K562 (cell line): ENCODE measurements around the gene FES. TPM values are rescaled to one million over a fixed set of nuclear protein-coding genes. Genes with fewer than 3 reads are reported as not detected.

Source experiments
- AFF1 ChIP-seq, 2 experiments: fragments of 450-650 bp; IDR thresholded peaks; 2 replicates each; pipeline ENCODE4 v1.6.1; 2018; ENCODE audit warnings: mild to moderate bottlenecking in 2 of 2, low read depth in 1 of 2; ENCODE audit not compliant: partially characterized antibody in 2 of 2
- ASH1L ChIP-seq: fragments of 450-650 bp; IDR thresholded peaks from 2 replicates; pipeline ENCODE4 v1.6.1; 2018; ENCODE audit warnings: borderline replicate concordance, mild to moderate bottlenecking, low read depth; ENCODE audit not compliant: partially characterized antibody
- ELK1 ChIP-seq: sonication (generic); formaldehyde crosslinking; IDR thresholded peaks from 2 replicates; pipeline ENCODE4 v1.8.1; 2022; ENCODE audit warnings: missing genetic modification reagents
- FOXJ3 ChIP-seq: sonication (generic); formaldehyde crosslinking; IDR thresholded peaks from 2 replicates; pipeline ENCODE4 v1.4.0; 2020; ENCODE audit warnings: mild to moderate bottlenecking, missing genetic modification reagents
- HINFP ChIP-seq: fragments of 450-650 bp; conservative IDR thresholded peaks from 2 replicates; pipeline ENCODE4 v1.6.1; 2016; ENCODE audit warnings: missing genetic modification characterization, low read depth, mild to moderate bottlenecking, control low read depth, missing compliant biosample characterization
- KAT2B ChIP-seq: IDR thresholded peaks from one replicate; pipeline ENCODE4 v1.6.1; 2012; ENCODE audit warnings: low read depth, mild to moderate bottlenecking, control low read depth, inconsistent platforms, low read length, moderate library complexity
- MAZ ChIP-seq, 2 experiments: fragments of 450-650 bp in 1 of 2; sonication (generic) in 1 of 2; formaldehyde crosslinking; IDR thresholded peaks in 1 of 2; conservative IDR thresholded peaks in 1 of 2; 2 replicates each; pipeline versions ENCODE4 v1.4.0 to v1.5.0; 2020; ENCODE audit warnings: mild to moderate bottlenecking in 1 of 2, missing genetic modification reagents in 1 of 2
- NONO ChIP-seq, 2 experiments: fragments of 200-400 bp in 1 of 2; fragments of 450-650 bp in 1 of 2; formaldehyde crosslinking in 1 of 2; IDR thresholded peaks; 2 replicates each; pipeline ENCODE4 v1.6.1; 2017; ENCODE audit warnings: low read depth in 2 of 2, mild to moderate bottlenecking in 2 of 2, moderate library complexity in 2 of 2, low read length in 1 of 2
- RB1 ChIP-seq: fragments of 450-650 bp; IDR thresholded peaks from 2 replicates; pipeline ENCODE4 v1.6.1; 2017; ENCODE audit warnings: low read depth, mild to moderate bottlenecking
- RBM15 ChIP-seq: fragments of 200-400 bp; formaldehyde crosslinking; IDR thresholded peaks from 2 replicates; pipeline ENCODE4 v1.6.1; 2018; ENCODE audit warnings: mild to moderate bottlenecking, low read length, moderate library complexity; ENCODE audit not compliant: insufficient read depth
- RCOR1 ChIP-seq, 2 experiments: IDR thresholded peaks; 2 replicates each; pipeline ENCODE4 v1.6.1; 2012; ENCODE audit warnings: low read depth in 2 of 2, low read length in 2 of 2, borderline replicate concordance in 1 of 2, improper control_type of control experiment in 1 of 2
- SIRT6 ChIP-seq: IDR thresholded peaks from one replicate; pipeline ENCODE4 v1.6.1; 2012; ENCODE audit warnings: low read depth, mild to moderate bottlenecking, control low read depth, inconsistent platforms, low read length, moderate library complexity
- ZBTB8A ChIP-seq: fragments of 450-650 bp; IDR thresholded peaks from 2 replicates; pipeline ENCODE4 v1.6.1; 2018; ENCODE audit warnings: mild to moderate bottlenecking, moderate library complexity; ENCODE audit not compliant: partially characterized antibody
- ZNF174 ChIP-seq: fragments of 250-450 bp; sonication (Bioruptor Pico); IDR thresholded peaks from 2 replicates; pipeline ENCODE4 v1.4.0; 2020; ENCODE audit warnings: mild to moderate bottlenecking
- ZNF277 ChIP-seq: fragments of 250-450 bp; sonication (Bioruptor Pico); IDR thresholded peaks from 2 replicates; pipeline ENCODE4 v1.8.0; 2022; ENCODE audit warnings: inconsistent platforms, mild to moderate bottlenecking, moderate library complexity, borderline replicate concordance
- polyA plus RNA-seq, 8 experiments: library from polyadenylated mRNA; depleted of rRNA in 4 of 8; stranded (reverse) in 5 of 8; unstranded in 3 of 8; fragments of >200 nt; fragmentation: Nextera tagmentation in 2 of 8; fragmentation: Illumina TruSeq in 1 of 8; extraction: Ambion mirVana in 2 of 8; extraction: Trizol in 1 of 8; gene quantifications; 2 replicates each; pipeline versions ENCODE4 v1.2.1 to v1.2.3, GENCODE V29; 2011 to 2014; ENCODE audit warnings: inconsistent platforms in 1 of 8, missing spikeins in 1 of 8
- total RNA-seq, 7 experiments: library from RNA; depleted of rRNA in 6 of 7; stranded (reverse); fragments of >200 nt in 6 of 7; fragmentation: Illumina TruSeq in 2 of 7; extraction: Trizol in 2 of 7; gene quantifications; 2 replicates each; pipeline versions ENCODE4 v1.2.1 to v1.2.3, GENCODE V29; 2011 to 2021; ENCODE audit warnings: low replicate concordance in 1 of 7

Gene FES
- total and polyA plus RNA-seq, 9 of the 15 experiments (the other 6 are each of a cell fraction or from before 2014, with no cell fraction given) = 0.38 to 2.6 (median 0.82) TPM

GRCh38 chr15:90915808-90916440, 31.6 kb downstream of the FES start (continued):
- TF ChIP-seq ZNF277 (CRISPR knock-in tag) (no peak), HINFP (tag) (no peak), ASH1L (no peak), RBM15 (no peak), ELK1 (CRISPR knock-in tag) (no peak), NONO (IDR thresholded peaks at IDR 0.05; ENCODE audit: low read depth in 2 of 2, low read length in 1 of 2) (no peak), ZNF174 (CRISPR knock-in tag) (no peak), RCOR1 (IDR thresholded peaks at IDR 0.05; ENCODE audit: borderline replicate concordance in 1 of 2, low read depth in 2 of 2, low read length in 2 of 2) (peak in 1 of 2 experiments; percentile 40; a peak in 1 of 4 replicates), ZBTB8A (no peak), KAT2B (no peak), RB1 (no peak), AFF1 (IDR thresholded peaks at IDR 0.05; ENCODE audit: low read depth in 1 of 2, partially characterized antibody in 2 of 2) (peak in 1 of 2 experiments; percentile 44), SIRT6 (no peak), MAZ (CRISPR knock-in tag; conservative IDR thresholded peaks at IDR 0.05 in 1 of 2, IDR thresholded peaks at IDR 0.05 in 1 of 2) (peak in 1 of 2 experiments; percentile 38; a peak in 1 of 4 replicates), FOXJ3 (CRISPR knock-in tag) (no peak)
